ENCODE results near the gene CALD1.

The CALD1 gene

DNA sequence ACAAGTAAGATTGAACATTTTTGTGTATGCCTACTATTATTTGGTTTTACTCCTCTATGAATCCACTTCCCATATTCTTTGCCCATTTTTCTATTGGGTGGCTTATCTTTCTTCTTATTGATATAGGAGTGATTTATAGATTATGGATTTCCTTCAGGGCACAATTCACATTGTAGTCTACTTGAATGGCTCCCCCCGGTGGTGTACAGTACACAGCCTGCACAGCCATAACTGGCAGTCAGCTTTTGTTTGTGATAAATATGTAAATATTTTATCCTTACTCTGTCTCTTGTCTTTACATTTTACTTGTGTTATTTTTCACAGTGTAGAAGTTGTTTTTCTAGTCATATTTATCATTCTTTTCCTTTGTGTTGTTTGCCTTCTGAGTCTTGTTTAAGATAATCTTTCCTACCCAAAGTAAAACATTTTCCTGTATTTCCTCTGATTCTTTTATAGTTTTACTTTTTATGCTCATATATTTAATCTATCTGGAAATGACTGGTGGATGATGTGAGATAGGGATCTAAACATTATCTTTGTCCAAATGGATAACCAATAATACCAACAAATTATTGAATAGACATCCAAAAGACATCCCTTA lies 23.9 kb upstream of the CALD1 start:
- H3K36me3 ChIP-seq (replicated peaks in 1 of 2; ENCODE audit: control insufficient read depth in 2 of 2, insufficient read depth in 2 of 2, low read length in 2 of 2): no peaks in the 10 kb centered on the region
- no CpG with 5 or more reads among the region's 1 CpG for WGBS, 2 donors (ENCODE audit: extremely low coverage in 2 of 2, insufficient read length in 2 of 2, insufficient replicate concordance in 1 of 2)
- DNase-seq (ENCODE audit: low spot score): no peak
- H4K8ac ChIP-seq (ENCODE audit: low read depth, low read length): no peak overlapping the region
- H2BK15ac ChIP-seq (ENCODE audit: low read length): no peak overlapping the region
- H3K4me1 ChIP-seq (ENCODE audit: control insufficient read depth in 2 of 2, insufficient read depth in 1 of 2, low read depth in 1 of 2, low read length in 2 of 2): no peaks in the 10 kb centered on the region
- no peak overlapping the region for H4K91ac ChIP-seq (ENCODE audit: low read depth, low read length, poor library complexity)
- no peak overlapping the region for H3K23ac ChIP-seq (ENCODE audit: low read depth, low read length, poor library complexity)
- peaks cover 0 to 2% (median 0%) of the 10 kb centered on the region in 3 experiments for H3K27me3 ChIP-seq (ENCODE audit: control insufficient read depth in 3 of 3, insufficient read depth in 3 of 3, low read depth in 1 of 3, low read length in 3 of 3)
- no peak overlapping the region for H3K4ac ChIP-seq (ENCODE audit: low read length)
- H3K79me1 ChIP-seq (ENCODE audit: low read depth, low read length): no peaks in the 10 kb centered on the region
- no peak overlapping the region for H3K27ac ChIP-seq (replicated peaks; ENCODE audit: low read length)
- H3K4me2 ChIP-seq (ENCODE audit: insufficient read depth, low read length, poor library complexity, severe bottlenecking): no peak overlapping the region
- H2BK12ac ChIP-seq (ENCODE audit: low read length): no peak overlapping the region
- H2BK120ac ChIP-seq (ENCODE audit: low read depth, low read length): no peak overlapping the region
- H2AFZ ChIP-seq (ENCODE audit: low read length): no peak overlapping the region
- H2BK5ac ChIP-seq (ENCODE audit: low read length): no peak overlapping the region
- no peak overlapping the region for H2AK5ac ChIP-seq (ENCODE audit: low read depth, low read length)
- no peak overlapping the region for H3K9ac ChIP-seq (ENCODE audit: low read depth, low read length, poor library complexity)
- no peak overlapping the region for H3K14ac ChIP-seq (ENCODE audit: low read length)
- H3K4me3 ChIP-seq (ENCODE audit: low read length in 2 of 2): no peak overlapping the region
- no peaks in the 10 kb centered on the region for H3K9me3 ChIP-seq (replicated peaks in 1 of 2; ENCODE audit: control insufficient read depth in 2 of 2, insufficient read depth in 1 of 2, low read depth in 1 of 2, low read length in 2 of 2)
- no peak overlapping the region for H3K18ac ChIP-seq (ENCODE audit: low read length)

DNA sequence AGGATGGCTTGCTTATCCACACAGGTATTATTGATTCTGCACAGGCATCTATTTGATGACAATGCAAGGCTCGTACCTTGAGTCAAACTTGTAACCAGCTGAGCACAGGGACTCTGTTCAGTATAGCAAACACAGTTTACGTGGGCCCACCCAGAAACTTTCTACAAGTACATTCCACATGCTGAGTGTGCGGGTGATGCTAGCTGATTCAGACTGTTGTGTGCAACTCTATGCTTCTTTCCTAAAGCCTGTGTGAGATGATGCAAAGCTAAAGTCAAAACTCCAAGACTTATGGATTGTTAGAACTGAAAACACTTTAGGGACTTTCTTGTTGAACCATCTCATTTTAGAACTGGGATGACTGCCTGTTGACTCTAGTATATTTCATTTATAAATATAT lies 21.5 kb upstream of the CALD1 start:
- H3K4me3 ChIP-seq (ENCODE audit: low read length in 2 of 2): no peak overlapping the region
- no peak overlapping the region for H3K27ac ChIP-seq (replicated peaks; ENCODE audit: low read length)
- no peak overlapping the region for H2BK12ac ChIP-seq (ENCODE audit: low read length)

DNA sequence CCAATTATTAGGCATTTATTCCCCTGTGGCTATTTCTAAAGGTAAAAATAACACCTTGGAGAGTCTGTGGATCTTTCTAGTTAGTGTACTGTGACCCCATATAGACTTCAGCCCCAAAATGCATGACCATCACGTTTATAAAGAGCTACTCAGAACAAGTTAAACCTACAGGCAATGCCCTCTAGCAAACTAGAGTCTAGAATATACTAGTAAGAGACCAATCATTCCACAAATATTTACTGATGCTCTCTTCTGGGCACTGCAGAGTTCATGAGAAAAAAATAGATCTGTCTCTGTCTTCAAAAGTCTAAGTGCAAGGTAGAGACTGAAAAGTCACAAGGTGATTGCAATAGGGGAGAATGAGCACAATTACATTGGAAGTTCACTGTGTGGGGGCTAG lies 20.5 kb upstream of the CALD1 start:
- no CpG with 5 or more reads among the region's 1 CpG for WGBS, 2 donors (ENCODE audit: extremely low coverage in 2 of 2, insufficient read length in 2 of 2, insufficient replicate concordance in 1 of 2)
- Histone ChIP-seq H3K14ac (ENCODE audit: low read length) (no peak overlapping the region), H2BK5ac (ENCODE audit: low read length) (no peak overlapping the region), H2AFZ (ENCODE audit: low read length) (no peak overlapping the region), H2BK120ac (ENCODE audit: low read depth, low read length) (no peak overlapping the region), H2BK15ac (ENCODE audit: low read length) (no peak overlapping the region), H3K4me2 (ENCODE audit: insufficient read depth, low read length, poor library complexity, severe bottlenecking) (no peak overlapping the region), H4K8ac (ENCODE audit: low read depth, low read length) (no peak overlapping the region), H3K27ac (replicated peaks; ENCODE audit: low read length) (no peak overlapping the region), H3K18ac (ENCODE audit: low read length) (no peak overlapping the region), H3K27me3 (ENCODE audit: control insufficient read depth in 3 of 3, insufficient read depth in 3 of 3, low read depth in 1 of 3, low read length in 3 of 3) (peaks cover 0 to 2% (median 0%) of the 10 kb centered on the region in 3 experiments), H3K9ac (ENCODE audit: low read depth, low read length, poor library complexity) (no peak overlapping the region), H3K4ac (ENCODE audit: low read length) (no peak overlapping the region), H2BK12ac (ENCODE audit: low read length) (no peak overlapping the region), H3K79me1 (ENCODE audit: low read depth, low read length) (no peaks in the 10 kb centered on the region), H3K9me3 (replicated peaks in 1 of 2; ENCODE audit: control insufficient read depth in 2 of 2, insufficient read depth in 1 of 2, low read depth in 1 of 2, low read length in 2 of 2) (no peaks in the 10 kb centered on the region), H3K36me3 (replicated peaks in 1 of 2; ENCODE audit: control insufficient read depth in 2 of 2, insufficient read depth in 2 of 2, low read length in 2 of 2) (no peaks in the 10 kb centered on the region), H3K4me3 (ENCODE audit: low read length in 2 of 2) (no peak overlapping the region), H3K23ac (ENCODE audit: low read depth, low read length, poor library complexity) (no peak overlapping the region), H4K91ac (ENCODE audit: low read depth, low read length, poor library complexity) (no peak overlapping the region), H3K4me1 (ENCODE audit: control insufficient read depth in 2 of 2, insufficient read depth in 1 of 2, low read depth in 1 of 2, low read length in 2 of 2) (peaks cover 0 to 1% of the 10 kb centered on the region in 2 donors), H2AK5ac (ENCODE audit: low read depth, low read length) (no peak overlapping the region)
- DNase-seq (ENCODE audit: low spot score): no peak

More for the DNA sequence above, 21.5 kb upstream of the CALD1 start:
- Histone ChIP-seq H3K4me1 (ENCODE audit: control insufficient read depth in 2 of 2, insufficient read depth in 1 of 2, low read depth in 1 of 2, low read length in 2 of 2) (peaks cover 0 to 1% of the 10 kb centered on the region in 2 donors), H3K4me2 (ENCODE audit: insufficient read depth, low read length, poor library complexity, severe bottlenecking) (no peak overlapping the region), H4K8ac (ENCODE audit: low read depth, low read length) (no peak overlapping the region), H2AK5ac (ENCODE audit: low read depth, low read length) (no peak overlapping the region), H3K27me3 (ENCODE audit: control insufficient read depth in 3 of 3, insufficient read depth in 3 of 3, low read depth in 1 of 3, low read length in 3 of 3) (peaks cover 0 to 2% (median 0%) of the 10 kb centered on the region in 3 experiments), H3K4ac (ENCODE audit: low read length) (no peak overlapping the region), H2AFZ (ENCODE audit: low read length) (no peak overlapping the region), H3K18ac (ENCODE audit: low read length) (no peak overlapping the region), H2BK120ac (ENCODE audit: low read depth, low read length) (no peak overlapping the region), H3K9me3 (replicated peaks in 1 of 2; ENCODE audit: control insufficient read depth in 2 of 2, insufficient read depth in 1 of 2, low read depth in 1 of 2, low read length in 2 of 2) (no peaks in the 10 kb centered on the region), H3K36me3 (replicated peaks in 1 of 2; ENCODE audit: control insufficient read depth in 2 of 2, insufficient read depth in 2 of 2, low read length in 2 of 2) (no peaks in the 10 kb centered on the region), H2BK15ac (ENCODE audit: low read length) (no peak overlapping the region), H2BK5ac (ENCODE audit: low read length) (no peak overlapping the region), H4K91ac (ENCODE audit: low read depth, low read length, poor library complexity) (no peak overlapping the region), H3K23ac (ENCODE audit: low read depth, low read length, poor library complexity) (no peak overlapping the region), H3K79me1 (ENCODE audit: low read depth, low read length) (no peaks in the 10 kb centered on the region), H3K9ac (ENCODE audit: low read depth, low read length, poor library complexity) (no peak overlapping the region), H3K14ac (ENCODE audit: low read length) (no peak overlapping the region)
- no CpG with 5 or more reads among the region's 3 CpGs for WGBS, 2 donors (ENCODE audit: extremely low coverage in 2 of 2, insufficient read length in 2 of 2, insufficient replicate concordance in 1 of 2)
- no peak for DNase-seq (ENCODE audit: low spot score)

DNA sequence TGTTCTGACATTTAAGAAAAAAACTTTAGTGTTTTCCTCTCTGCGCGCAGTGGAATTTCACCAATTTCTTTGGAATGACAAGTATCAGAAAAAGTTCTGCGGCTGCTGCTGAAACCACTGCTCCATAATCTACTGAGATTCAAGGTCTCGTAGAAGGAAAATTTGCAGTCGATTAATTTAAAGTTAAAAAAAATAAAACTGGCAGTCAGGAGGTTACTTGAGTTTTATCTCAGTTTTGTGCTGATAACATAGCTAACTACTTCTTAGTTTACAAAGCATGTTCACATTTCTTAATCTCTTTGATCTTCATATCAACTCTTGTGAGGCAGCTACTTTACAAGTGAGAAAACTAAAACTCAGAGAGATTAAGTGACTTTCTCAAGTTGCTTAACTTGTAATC lies 18.2 kb upstream of the CALD1 start:
- WGBS, 2 donors (ENCODE audit: extremely low coverage in 2 of 2, insufficient read length in 2 of 2, insufficient replicate concordance in 1 of 2): no CpG with 5 or more reads among the region's 5 CpGs
- no peak for DNase-seq (ENCODE audit: low spot score)
- H4K91ac ChIP-seq (ENCODE audit: low read depth, low read length, poor library complexity): no peak overlapping the region
- H2BK5ac ChIP-seq (ENCODE audit: low read length): no peak overlapping the region
- H3K14ac ChIP-seq (ENCODE audit: low read length): no peak overlapping the region
- H3K4ac ChIP-seq (ENCODE audit: low read length): no peak overlapping the region
- no peak overlapping the region for H2BK15ac ChIP-seq (ENCODE audit: low read length)
- no peak overlapping the region for H3K23ac ChIP-seq (ENCODE audit: low read depth, low read length, poor library complexity)
- peaks cover 0 to 2% (median 0%) of the 10 kb centered on the region in 3 experiments for H3K27me3 ChIP-seq (ENCODE audit: control insufficient read depth in 3 of 3, insufficient read depth in 3 of 3, low read depth in 1 of 3, low read length in 3 of 3)
- no peaks in the 10 kb centered on the region for H3K79me1 ChIP-seq (ENCODE audit: low read depth, low read length)
- no peaks in the 10 kb centered on the region for H3K36me3 ChIP-seq (replicated peaks in 1 of 2; ENCODE audit: control insufficient read depth in 2 of 2, insufficient read depth in 2 of 2, low read length in 2 of 2)
- H2AFZ ChIP-seq (ENCODE audit: low read length): no peak overlapping the region
- no peak overlapping the region for H2AK5ac ChIP-seq (ENCODE audit: low read depth, low read length)
- no peak overlapping the region for H2BK12ac ChIP-seq (ENCODE audit: low read length)
- H4K8ac ChIP-seq (ENCODE audit: low read depth, low read length): no peak overlapping the region
- no peaks in the 10 kb centered on the region for H3K9me3 ChIP-seq (replicated peaks in 1 of 2; ENCODE audit: control insufficient read depth in 2 of 2, insufficient read depth in 1 of 2, low read depth in 1 of 2, low read length in 2 of 2)
- no peak overlapping the region for H3K18ac ChIP-seq (ENCODE audit: low read length)
- H3K4me3 ChIP-seq (ENCODE audit: low read length in 2 of 2): no peak overlapping the region
- H3K4me1 ChIP-seq (ENCODE audit: control insufficient read depth in 2 of 2, insufficient read depth in 1 of 2, low read depth in 1 of 2, low read length in 2 of 2): peaks cover 0 to 1% of the 10 kb centered on the region in 2 donors
- H2BK120ac ChIP-seq (ENCODE audit: low read depth, low read length): no peak overlapping the region
- no peak overlapping the region for H3K4me2 ChIP-seq (ENCODE audit: insufficient read depth, low read length, poor library complexity, severe bottlenecking)
- H3K9ac ChIP-seq (ENCODE audit: low read depth, low read length, poor library complexity): no peak overlapping the region
- H3K27ac ChIP-seq (replicated peaks; ENCODE audit: low read length): no peak overlapping the region

Measured in neuronal stem cell (in vitro differentiated cells).